Measurements from ENCODE around the gene HNRNPLL.

HNRNPLL gene

DNA sequence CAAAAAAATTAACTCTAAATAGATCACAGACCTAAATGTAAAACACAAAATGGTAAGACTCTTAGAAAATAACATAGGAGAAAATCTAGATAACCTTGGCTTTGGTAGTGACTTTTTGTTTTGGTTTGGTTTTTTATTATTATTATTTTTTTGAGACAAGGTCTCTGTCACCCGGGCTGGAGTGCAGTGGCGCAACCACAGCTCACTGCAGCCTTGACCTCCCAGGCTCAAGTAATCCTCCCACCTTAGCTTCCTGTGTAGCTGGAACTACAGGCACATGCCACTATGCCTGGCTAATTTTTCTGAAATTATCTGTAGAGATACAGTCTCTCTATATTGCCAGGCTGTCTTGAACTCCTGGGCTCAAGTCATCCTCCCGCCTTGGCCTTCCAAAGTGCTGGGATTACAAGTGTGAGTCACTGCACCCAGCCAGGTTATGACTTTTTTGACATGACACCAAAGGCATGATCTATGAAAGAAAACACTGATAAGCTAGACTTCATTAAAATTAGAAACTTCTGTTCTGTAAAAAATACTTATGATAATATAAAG lies 88.0 kb downstream of the HNRNPLL start:
- Histone ChIP-seq H3K27ac (ENCODE audit: extremely low read depth, low read depth, low read length) (no peak overlapping the region; the same call in 1 of the 2 replicates), H3K4me3 (ENCODE audit: low read depth, low read length) (no peak overlapping the region), H3K36me3 (ENCODE audit: control insufficient read depth in 2 of 2, insufficient read depth in 1 of 2, low read length in 2 of 2) (no peaks in the 10 kb centered on the region), H3K4me1 (ENCODE audit: control insufficient read depth, insufficient read depth, low read length) (peaks cover 4% of the 10 kb centered on the region), H3K9me3 (ENCODE audit: control insufficient read depth, insufficient read depth, low read depth, low read length) (no peaks in the 10 kb centered on the region)
- ChIA-PET POLR2A (interaction anchor here (1.2 kb wide), 1 partner anchor 236 kb away, joined by 3 read pairs; the partner anchor contains the start of gene SRSF7), CTCF (interaction anchor here (0.6 to 1.2 kb wide), 2 partner anchors 10 to 121 kb away, joined by 4 read pairs; no protein-coding TSS in a partner anchor)
- no peak for TF ChIP-seq ZNF792 (tag by site-specific recombination; IDR thresholded peaks at IDR 0.05)
- TF ChIP-seq, protein P1, sequence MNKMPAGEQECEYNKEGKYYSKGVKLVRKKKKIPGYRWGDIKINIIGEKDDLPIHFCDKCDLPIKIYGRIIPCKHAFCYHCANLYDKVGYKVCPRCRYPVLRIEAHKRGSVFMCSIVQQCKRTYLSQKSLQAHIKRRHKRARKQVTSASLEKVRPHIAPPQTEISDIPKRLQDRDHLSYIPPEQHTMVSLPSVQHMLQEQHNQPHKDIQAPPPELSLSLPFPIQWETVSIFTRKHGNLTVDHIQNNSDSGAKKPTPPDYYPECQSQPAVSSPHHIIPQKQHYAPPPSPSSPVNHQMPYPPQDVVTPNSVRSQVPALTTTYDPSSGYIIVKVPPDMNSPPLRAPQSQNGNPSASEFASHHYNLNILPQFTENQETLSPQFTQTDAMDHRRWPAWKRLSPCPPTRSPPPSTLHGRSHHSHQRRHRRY (tag by site-specific recombination; IDR thresholded peaks at IDR 0.05) = no peak
- no peak for TF ChIP-seq ZNF558 (tag by site-specific recombination; IDR thresholded peaks at IDR 0.05)
- TF ChIP-seq, protein P2, sequence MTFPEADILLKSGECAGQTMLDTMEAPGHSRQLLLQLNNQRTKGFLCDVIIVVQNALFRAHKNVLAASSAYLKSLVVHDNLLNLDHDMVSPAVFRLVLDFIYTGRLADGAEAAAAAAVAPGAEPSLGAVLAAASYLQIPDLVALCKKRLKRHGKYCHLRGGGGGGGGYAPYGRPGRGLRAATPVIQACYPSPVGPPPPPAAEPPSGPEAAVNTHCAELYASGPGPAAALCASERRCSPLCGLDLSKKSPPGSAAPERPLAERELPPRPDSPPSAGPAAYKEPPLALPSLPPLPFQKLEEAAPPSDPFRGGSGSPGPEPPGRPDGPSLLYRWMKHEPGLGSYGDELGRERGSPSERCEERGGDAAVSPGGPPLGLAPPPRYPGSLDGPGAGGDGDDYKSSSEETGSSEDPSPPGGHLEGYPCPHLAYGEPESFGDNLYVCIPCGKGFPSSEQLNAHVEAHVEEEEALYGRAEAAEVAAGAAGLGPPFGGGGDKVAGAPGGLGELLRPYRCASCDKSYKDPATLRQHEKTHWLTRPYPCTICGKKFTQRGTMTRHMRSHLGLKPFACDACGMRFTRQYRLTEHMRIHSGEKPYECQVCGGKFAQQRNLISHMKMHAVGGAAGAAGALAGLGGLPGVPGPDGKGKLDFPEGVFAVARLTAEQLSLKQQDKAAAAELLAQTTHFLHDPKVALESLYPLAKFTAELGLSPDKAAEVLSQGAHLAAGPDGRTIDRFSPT (tag by site-specific recombination; IDR thresholded peaks at IDR 0.05) = no peak

DNA sequence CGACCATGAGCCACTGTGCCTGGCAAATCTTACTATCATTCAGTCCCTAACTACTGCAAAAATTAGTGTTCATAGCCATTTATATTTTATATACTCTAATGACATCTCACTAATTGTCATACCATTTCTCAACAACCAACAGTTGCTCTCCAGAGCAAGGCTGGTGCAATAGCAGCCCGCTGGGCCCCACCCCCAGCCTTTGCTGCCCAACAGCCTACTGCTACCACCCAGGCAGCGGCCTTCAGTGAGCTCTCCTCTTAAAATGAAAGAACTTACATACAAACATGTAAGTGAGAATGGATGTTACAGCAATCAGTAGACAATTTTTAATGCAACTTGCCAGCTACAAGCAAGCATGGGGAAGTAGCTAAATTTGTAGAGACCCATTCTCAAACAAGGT lies 90.5 kb downstream of the HNRNPLL start:
- Histone ChIP-seq H3K9me3 (ENCODE audit: control insufficient read depth, insufficient read depth, low read depth, low read length) (no peaks in the 10 kb centered on the region), H3K36me3 (ENCODE audit: control insufficient read depth in 2 of 2, insufficient read depth in 1 of 2, low read length in 2 of 2) (no peaks in the 10 kb centered on the region), H3K4me1 (ENCODE audit: control insufficient read depth, insufficient read depth, low read length) (peaks cover 4% of the 10 kb centered on the region), H3K4me3 (ENCODE audit: low read depth, low read length) (no peak overlapping the region), H3K27ac (ENCODE audit: extremely low read depth, low read depth, low read length) (no peak overlapping the region)
- ChIA-PET POLR2A (interaction anchor here (1.6 kb wide), 1 partner anchor 239 kb away, joined by 4 read pairs; the partner anchor contains the start of gene SRSF7), CTCF (interaction anchor here (1.0 to 5.5 kb wide), 3 partner anchors 11 to 213 kb away, joined by 4 to 142 read pairs (median 6); no protein-coding TSS in a partner anchor)
- peak; percentile 19; the same call in 1 of the 2 replicates for TF ChIP-seq SCRT2 (tag by site-specific recombination; IDR thresholded peaks at IDR 0.05)
- TF ChIP-seq ZNF544 (tag by site-specific recombination; IDR thresholded peaks at IDR 0.05) = no peak
- no peak for TF ChIP-seq ZBTB1 (tag by site-specific recombination; IDR thresholded peaks at IDR 0.05)

Measured in HEK293 (cell line).